Trophoblast cell (in vitro differentiated cells and primary cell): ENCODE measurements around the gene CD81.

Experiments used
- DNase-seq, 2 donors: peaks; one replicate each; pipeline ENCODE4 v3.0.0-alpha.2; 2016
- H2AFZ ChIP-seq: 2 replicates; pipeline ENCODE4 v1.6.1; 2013; ENCODE audit warnings: low read length, moderate library complexity, mild to moderate bottlenecking; ENCODE audit not compliant: insufficient read depth, poor library complexity
- H2AK5ac ChIP-seq: 2 replicates; pipeline ENCODE4 v1.6.1; 2013; ENCODE audit warnings: mild to moderate bottlenecking, low read length
- H2BK120ac ChIP-seq: 2 replicates; pipeline ENCODE4 v1.6.1; 2013; ENCODE audit warnings: low read length, mild to moderate bottlenecking, moderate library complexity; ENCODE audit not compliant: insufficient read depth, poor library complexity
- H2BK12ac ChIP-seq: 2 replicates; pipeline ENCODE4 v1.6.1; 2013; ENCODE audit warnings: mild to moderate bottlenecking, low read length, moderate library complexity
- H2BK5ac ChIP-seq: 2 replicates; pipeline ENCODE4 v1.6.1; 2013; ENCODE audit warnings: low read length, low read depth, moderate library complexity, mild to moderate bottlenecking; ENCODE audit not compliant: poor library complexity
- H3K14ac ChIP-seq: 2 replicates; pipeline ENCODE4 v1.6.1; 2013; ENCODE audit warnings: mild to moderate bottlenecking, low read length
- H3K18ac ChIP-seq: 2 replicates; pipeline ENCODE4 v1.6.1; 2013; ENCODE audit warnings: mild to moderate bottlenecking, low read length
- H3K23ac ChIP-seq: 2 replicates; pipeline ENCODE4 v1.6.1; 2013; ENCODE audit warnings: low read length
- H3K27ac ChIP-seq: 2 replicates; pipeline ENCODE4 v1.5.1; 2013; ENCODE audit warnings: low read depth, mild to moderate bottlenecking, inconsistent platforms, low read length, moderate library complexity
- H3K27me3 ChIP-seq: 2 replicates; pipeline ENCODE4 v1.6.1; 2013; ENCODE audit warnings: inconsistent platforms, mild to moderate bottlenecking, low read length, moderate library complexity; ENCODE audit not compliant: insufficient read depth
- H3K36me3 ChIP-seq, 2 experiments: 1 replicate in 1 of 2; 2 replicates in 1 of 2; pipeline ENCODE4 v1.6.1; 2013; ENCODE audit warnings: low read length in 2 of 2, mild to moderate bottlenecking in 2 of 2, moderate library complexity in 1 of 2; ENCODE audit not compliant: insufficient read depth in 2 of 2, control insufficient read depth in 1 of 2
- H3K4ac ChIP-seq: 2 replicates; pipeline ENCODE4 v1.6.1; 2013; ENCODE audit warnings: low read depth, mild to moderate bottlenecking, low read length, moderate library complexity
- H3K4me1 ChIP-seq, 2 experiments: 1 replicate in 1 of 2; 2 replicates in 1 of 2; pipeline ENCODE4 v1.6.1; 2013; ENCODE audit warnings: low read length in 2 of 2, mild to moderate bottlenecking in 2 of 2, moderate library complexity in 1 of 2; ENCODE audit not compliant: insufficient read depth in 2 of 2, control insufficient read depth in 1 of 2
- H3K4me2 ChIP-seq: 2 replicates; pipeline ENCODE4 v1.6.1; 2013; ENCODE audit warnings: inconsistent platforms, mild to moderate bottlenecking, low read length, moderate library complexity
- H3K4me3 ChIP-seq: 2 replicates; pipeline ENCODE4 v1.5.1; 2013; ENCODE audit warnings: mild to moderate bottlenecking, low read depth, low read length, inconsistent platforms
- H3K79me1 ChIP-seq: one replicate; pipeline ENCODE4 v1.6.1; 2013; ENCODE audit warnings: low read length
- H3K79me2 ChIP-seq: 2 replicates; pipeline ENCODE4 v1.6.1; 2013; ENCODE audit warnings: low read length, mild to moderate bottlenecking; ENCODE audit not compliant: control insufficient read depth, insufficient read depth, poor library complexity
- H3K9ac ChIP-seq: 2 replicates; pipeline ENCODE4 v1.6.1; 2013; ENCODE audit warnings: mild to moderate bottlenecking, low read length
- H3K9me3 ChIP-seq: 2 replicates; pipeline ENCODE4 v1.6.1; 2013; ENCODE audit warnings: low read depth, mild to moderate bottlenecking, control low read depth, inconsistent platforms, low read length; ENCODE audit not compliant: insufficient read depth
- H4K12ac ChIP-seq: 2 replicates; pipeline ENCODE4 v1.6.1; 2013; ENCODE audit warnings: low read depth, mild to moderate bottlenecking, low read length, moderate library complexity
- H4K8ac ChIP-seq: 2 replicates; pipeline ENCODE4 v1.6.1; 2013; ENCODE audit warnings: low read depth, mild to moderate bottlenecking, low read length, moderate library complexity
- H4K91ac ChIP-seq: one replicate; pipeline ENCODE4 v1.6.1; 2013; ENCODE audit warnings: low read depth, mild to moderate bottlenecking, low read length, moderate library complexity
- WGBS: extraction: QIAGEN DNeasy Blood & Tissue Kit; methylation state at CpG from one replicate; pipeline ENCODE4 v1.1.7; 2013; ENCODE audit warnings: missing lambda C conversion rate; ENCODE audit not compliant: insufficient read length, insufficient coverage; ENCODE audit errors: extremely low coverage; 5-methylcytosine and 5-hydroxymethylcytosine counted together

Gene CD81

DNA sequence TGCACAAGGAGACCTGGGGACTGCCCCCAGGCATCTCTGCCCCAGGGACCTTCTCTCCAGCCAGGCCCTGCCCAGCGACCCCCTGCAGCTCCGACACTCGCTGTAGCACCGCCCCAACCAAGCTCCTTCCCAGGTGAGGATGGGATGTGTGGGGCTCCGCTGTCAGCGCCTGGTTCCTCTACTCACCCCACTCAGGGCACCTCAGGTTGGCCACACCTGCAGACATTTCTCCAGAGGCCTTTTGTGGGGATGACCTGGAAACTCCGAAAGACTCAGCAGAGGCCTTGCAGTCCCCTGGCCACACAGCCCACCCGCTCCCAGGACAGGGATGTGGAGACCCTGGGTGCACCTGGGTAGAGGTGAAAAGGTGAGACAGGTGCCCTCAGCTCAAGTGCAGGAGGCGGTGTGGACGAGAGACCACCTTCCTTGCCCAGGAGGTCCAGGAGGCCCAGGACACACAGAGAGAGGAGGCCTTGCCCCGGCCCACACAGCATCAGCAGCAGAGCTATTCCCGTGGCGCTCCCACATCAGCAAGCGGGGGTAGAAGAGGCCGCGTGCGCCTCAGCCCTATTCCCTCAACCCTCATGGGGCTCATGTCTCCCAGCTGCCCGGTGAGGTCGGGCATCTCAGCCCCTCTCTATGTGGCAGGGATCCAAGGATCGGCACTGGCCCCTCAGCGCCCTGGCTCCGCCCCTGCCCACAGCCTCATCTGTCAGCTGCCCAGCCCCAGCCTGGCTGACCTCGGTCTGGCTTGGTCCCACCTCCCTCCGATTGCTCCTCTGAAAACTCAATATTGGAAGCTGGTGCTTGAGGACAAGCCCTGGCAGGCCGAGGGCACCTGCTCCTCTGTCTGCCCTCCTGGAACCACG is 46.3 kb downstream of the CD81 start:
- Histone ChIP-seq H4K12ac (no peak overlapping the region), H2BK120ac (no peak overlapping the region), H3K27ac (no peak overlapping the region), H4K91ac (no peak overlapping the region), H3K4ac (no peak overlapping the region), H3K23ac (no peak overlapping the region), H3K36me3 (no peaks in the 10 kb centered on the region), H3K4me1 (no peaks in the 10 kb centered on the region), H3K9me3 (no peaks in the 10 kb centered on the region), H3K27me3 (no peaks in the 10 kb centered on the region), H2AFZ (no peak overlapping the region), H2BK5ac (no peak overlapping the region), H3K18ac (no peak overlapping the region), H3K4me2 (no peak overlapping the region), H2AK5ac (no peak overlapping the region), H3K9ac (no peak overlapping the region), H3K79me2 (no peaks in the 10 kb centered on the region), H4K8ac (no peak overlapping the region), H2BK12ac (no peak overlapping the region), H3K14ac (no peak overlapping the region), H3K79me1 (no peaks in the 10 kb centered on the region), H3K4me3 (no peak overlapping the region)
- no CpG with 5 or more reads among the region's 26 CpGs for WGBS
- no peak for DNase-seq

DNA sequence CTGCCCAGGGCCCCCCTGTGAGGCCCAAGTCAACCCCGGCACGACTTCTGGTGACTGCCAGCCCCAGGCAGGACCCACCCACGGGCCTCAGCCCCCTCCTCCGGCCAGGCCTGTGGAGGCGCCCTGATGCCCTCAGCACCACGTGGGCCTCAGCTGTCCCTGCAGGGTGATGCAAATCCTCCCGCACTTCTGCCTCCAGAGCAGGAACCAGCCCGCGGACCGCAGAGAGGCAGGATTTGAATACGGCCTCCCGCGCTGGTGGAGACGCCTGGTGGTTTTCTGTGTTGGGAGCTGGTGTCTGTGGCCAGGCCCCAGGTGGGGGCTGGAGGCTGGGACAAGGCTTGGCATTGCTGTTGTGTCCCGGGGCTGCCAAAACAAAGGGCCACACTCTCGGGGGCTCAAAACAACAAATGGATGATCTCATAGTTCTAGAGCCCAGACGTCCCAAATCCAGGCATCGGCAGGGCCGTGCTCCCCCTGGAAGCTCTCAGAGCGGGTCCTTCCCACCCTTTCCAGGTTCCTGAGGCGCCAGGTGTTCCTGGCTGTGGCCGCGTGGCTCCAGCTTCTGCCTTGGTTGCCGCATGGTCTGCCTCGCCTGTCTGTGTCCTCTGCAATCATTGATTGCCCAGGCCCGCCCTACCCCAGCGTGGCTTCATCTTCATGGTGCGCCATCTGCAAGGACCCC is 47.8 kb downstream of the CD81 start:
- Histone ChIP-seq H3K14ac (no peak overlapping the region), H3K4me1 (no peaks in the 10 kb centered on the region), H3K9me3 (peaks cover 10% of the 10 kb centered on the region), H3K4me2 (no peak overlapping the region), H3K4me3 (no peak overlapping the region), H3K27me3 (no peaks in the 10 kb centered on the region), H3K9ac (no peak overlapping the region), H2BK12ac (no peak overlapping the region), H3K27ac (no peak overlapping the region), H3K4ac (no peak overlapping the region), H3K18ac (no peak overlapping the region), H3K79me1 (no peaks in the 10 kb centered on the region), H3K79me2 (no peaks in the 10 kb centered on the region), H4K12ac (no peak overlapping the region), H2BK5ac (no peak overlapping the region), H3K36me3 (no peaks in the 10 kb centered on the region), H4K8ac (no peak overlapping the region), H4K91ac (no peak overlapping the region), H2AFZ (no peak overlapping the region), H2BK120ac (no peak overlapping the region), H2AK5ac (no peak overlapping the region), H3K23ac (no peak overlapping the region)
- DNase-seq: peak; percentile 23 to 54
- no CpG with 5 or more reads among the region's 28 CpGs for WGBS

DNA sequence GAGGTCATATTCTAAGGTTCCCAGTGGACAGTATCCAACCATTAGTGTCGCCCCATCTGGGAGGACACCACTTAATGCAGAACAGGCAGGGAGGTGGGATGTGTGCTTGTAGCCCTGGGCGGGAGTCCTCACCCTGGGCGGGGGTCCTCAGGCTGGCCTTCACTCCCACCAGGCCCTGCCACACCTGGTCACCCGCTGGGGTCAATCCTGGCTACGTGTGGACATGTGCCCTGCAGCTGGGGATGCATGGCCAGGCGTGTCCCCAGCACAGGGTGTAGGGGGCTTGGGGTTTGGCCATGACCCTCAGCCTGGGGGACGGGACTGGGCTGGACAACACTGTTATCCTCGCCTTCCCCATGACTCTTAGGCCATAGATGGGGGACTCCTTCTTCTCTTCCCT is 48.4 kb downstream of the CD81 start:
- no peaks in the 10 kb centered on the region for H3K36me3 ChIP-seq
- H3K79me1 ChIP-seq: no peaks in the 10 kb centered on the region
- H3K79me2 ChIP-seq: no peaks in the 10 kb centered on the region
- H3K14ac ChIP-seq: no peak overlapping the region
- no CpG with 5 or more reads among the region's 8 CpGs for WGBS
- H3K23ac ChIP-seq: no peak overlapping the region
- peaks cover 14% of the 10 kb centered on the region for H3K9me3 ChIP-seq
- no peak overlapping the region for H2BK120ac ChIP-seq
- H2AK5ac ChIP-seq: no peak overlapping the region
- H4K12ac ChIP-seq: no peak overlapping the region
- no peak overlapping the region for H3K18ac ChIP-seq
- H3K27ac ChIP-seq: no peak overlapping the region
- no peak overlapping the region for H2AFZ ChIP-seq
- no peak overlapping the region for H3K4me3 ChIP-seq
- no peak overlapping the region for H2BK5ac ChIP-seq
- DNase-seq: no peak
- no peaks in the 10 kb centered on the region for H3K27me3 ChIP-seq
- H3K4me2 ChIP-seq: no peak overlapping the region
- no peak overlapping the region for H4K91ac ChIP-seq
- H2BK12ac ChIP-seq: no peak overlapping the region
- H4K8ac ChIP-seq: no peak overlapping the region
- no peak overlapping the region for H3K4ac ChIP-seq
- H3K4me1 ChIP-seq: no peaks in the 10 kb centered on the region
- no peak overlapping the region for H3K9ac ChIP-seq

DNA sequence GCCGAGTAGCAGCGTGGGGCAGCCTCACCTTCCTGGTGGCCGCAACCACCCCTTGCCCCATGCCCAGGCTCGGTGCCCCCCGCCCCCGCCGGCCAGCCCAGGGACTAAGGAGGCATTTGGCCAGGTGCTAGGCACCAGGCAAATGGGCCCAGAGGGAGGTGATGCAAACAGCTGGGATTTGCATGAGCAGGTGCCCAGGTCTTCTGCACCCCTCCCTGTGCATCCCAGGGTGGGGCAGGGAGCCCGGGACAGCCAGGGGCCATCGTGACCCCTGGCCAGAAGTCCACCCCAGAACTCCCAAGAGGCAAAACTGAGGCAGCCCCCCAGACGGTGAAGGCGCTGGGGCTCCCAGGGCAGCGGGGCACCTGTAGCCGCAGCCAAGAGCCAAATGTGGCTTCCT is 49.1 kb downstream of the CD81 start:
- Histone ChIP-seq H3K36me3 (no peaks in the 10 kb centered on the region), H3K79me1 (no peaks in the 10 kb centered on the region), H4K12ac (no peak overlapping the region), H3K18ac (no peak overlapping the region), H3K4ac (no peak overlapping the region), H2BK12ac (no peak overlapping the region), H3K14ac (no peak overlapping the region), H3K9me3 (peaks cover 17% of the 10 kb centered on the region), H3K4me1 (no peaks in the 10 kb centered on the region), H3K23ac (no peak overlapping the region), H3K4me2 (no peak overlapping the region), H3K9ac (no peak overlapping the region), H2BK5ac (no peak overlapping the region), H2AK5ac (no peak overlapping the region), H3K4me3 (no peak overlapping the region), H2BK120ac (no peak overlapping the region), H4K91ac (no peak overlapping the region), H3K79me2 (no peaks in the 10 kb centered on the region), H2AFZ (no peak overlapping the region), H3K27me3 (no peaks in the 10 kb centered on the region), H3K27ac (no peak overlapping the region), H4K8ac (no peak overlapping the region)
- no peak for DNase-seq
- no CpG with 5 or more reads among the region's 13 CpGs for WGBS
